Liver (tissue), 3 donors: ENCODE measurements around the gene CIDEB.

Source experiments
- ATF3 ChIP-seq: IDR thresholded peaks from 2 replicates; pipeline ENCODE4 v1.6.1; 2016; ENCODE audit warnings: antibody characterized with exemption
- CTCF ChIP-seq: fragments of 150-350 bp; IDR thresholded peaks from 2 replicates; pipeline ENCODE4 v1.5.1; 2017; ENCODE audit warnings: improper control_type of control experiment, low read depth, low read length; ENCODE audit not compliant: missing input control
- EGR1 ChIP-seq, 2 donors: IDR thresholded peaks; 2 replicates each; pipeline ENCODE4 v1.6.1; 2016 to 2018; ENCODE audit warnings: antibody characterized with exemption in 2 of 2, low read depth in 2 of 2
- FOXA1 ChIP-seq: IDR thresholded peaks from 2 replicates; pipeline ENCODE4 v1.6.1; 2016; ENCODE audit warnings: antibody characterized with exemption
- GABPA ChIP-seq, 2 donors: IDR thresholded peaks in 1 of 2; conservative IDR thresholded peaks in 1 of 2; 2 replicates each; pipeline ENCODE4 v1.6.1; 2016; ENCODE audit warnings: antibody characterized with exemption in 2 of 2, mild to moderate bottlenecking in 1 of 2, moderate library complexity in 1 of 2
- HNF4A ChIP-seq, 2 donors: conservative IDR thresholded peaks; 2 replicates each; pipeline ENCODE4 v1.6.1; 2016; ENCODE audit warnings: antibody characterized with exemption in 2 of 2, mild to moderate bottlenecking in 2 of 2
- JUND ChIP-seq, 2 donors: IDR thresholded peaks; 2 replicates each; pipeline ENCODE4 v1.6.1; 2016; ENCODE audit warnings: antibody characterized with exemption in 2 of 2
- MAX ChIP-seq: IDR thresholded peaks from 2 replicates; pipeline ENCODE4 v1.6.1; 2016; ENCODE audit warnings: antibody characterized with exemption
- RAD21 ChIP-seq, 2 donors: IDR thresholded peaks; 2 replicates each; pipeline ENCODE4 v1.6.1; 2016; ENCODE audit warnings: antibody characterized with exemption in 2 of 2, mild to moderate bottlenecking in 2 of 2
- REST ChIP-seq: IDR thresholded peaks from 2 replicates; pipeline ENCODE4 v1.6.1; 2016; ENCODE audit warnings: antibody characterized with exemption, mild to moderate bottlenecking
- RXRA ChIP-seq, 2 donors: IDR thresholded peaks; 2 replicates each; pipeline ENCODE4 v1.6.1; 2017 to 2018; ENCODE audit warnings: antibody characterized with exemption in 2 of 2, mild to moderate bottlenecking in 1 of 2
- TAF1 ChIP-seq: conservative IDR thresholded peaks from 2 replicates; pipeline ENCODE4 v1.6.1; 2016; ENCODE audit warnings: antibody characterized with exemption, mild to moderate bottlenecking
- YY1 ChIP-seq: IDR thresholded peaks from 2 replicates; pipeline ENCODE4 v1.6.1; 2016; ENCODE audit warnings: antibody characterized with exemption, mild to moderate bottlenecking
- ZBTB33 ChIP-seq: IDR thresholded peaks from 2 replicates; pipeline ENCODE4 v1.6.1; 2016; ENCODE audit warnings: antibody characterized with exemption
- donor health status: healthy.
- donor health status: healthy.

GRCh38 chr14:24259282-24260025, 48.3 kb downstream of the CIDEB start:
- no peak for TF ChIP-seq MAX
- TF ChIP-seq EGR1 (IDR thresholded peaks at IDR 0.05; ENCODE audit: low read depth in 2 of 2) = no peak
- TF ChIP-seq REST = no peak
- no peak for TF ChIP-seq JUND (IDR thresholded peaks at IDR 0.05)
- TF ChIP-seq CTCF = no peak
- no peak for TF ChIP-seq YY1
- TF ChIP-seq HNF4A (conservative IDR thresholded peaks at IDR 0.05) = no peak
- TF ChIP-seq ATF3 = no peak
- TF ChIP-seq FOXA1 = no peak
- TF ChIP-seq RAD21 (IDR thresholded peaks at IDR 0.05) = no peak
- no peak for TF ChIP-seq ZBTB33
- TF ChIP-seq GABPA (IDR thresholded peaks at IDR 0.05 in 1 of 2, conservative IDR thresholded peaks at IDR 0.05 in 1 of 2) = no peak
- no peak for TF ChIP-seq TAF1
- no peak for TF ChIP-seq RXRA (IDR thresholded peaks at IDR 0.05)
